Vagina (tissue), 2 donors: ENCODE measurements around the gene HNRNPDL. TPM values are rescaled to one million over a fixed set of nuclear protein-coding genes. Genes with fewer than 3 reads are reported as not detected.

ENCODE experiments used
- DNase-seq, 2 donors: peaks; one replicate each; pipeline ENCODE4 v3.0.0-alpha.2; 2017; ENCODE audit errors: extremely low spot score in 2 of 2
- H3K27ac ChIP-seq: fragments of 200-600 bp; sonication (generic); one replicate; pipeline ENCODE4 v1.5.1; 2019
- H3K27me3 ChIP-seq: fragments of 200-600 bp; sonication (generic); one replicate; pipeline ENCODE4 v1.5.1; 2019
- H3K36me3 ChIP-seq, 2 donors: fragments of 200-600 bp; sonication (generic); one replicate each; pipeline ENCODE4 v1.5.1; 2017 to 2019
- H3K4me1 ChIP-seq: fragments of 200-600 bp; sonication (generic); one replicate; pipeline ENCODE4 v1.5.1; 2019
- H3K4me3 ChIP-seq, 2 donors: fragments of 200-600 bp; sonication (generic); 1 replicate in 1 of 2; 2 replicates in 1 of 2; pipeline ENCODE4 v1.5.1; 2016 to 2019
- H3K9me3 ChIP-seq: fragments of 200-600 bp; sonication (generic); one replicate; pipeline ENCODE4 v1.5.1; 2019
- CTCF ChIP-seq, 3 experiments: fragments of 450-650 bp in 2 of 3; fragments of 200-600 bp in 1 of 3; sonication (generic) in 1 of 3; IDR thresholded peaks; one replicate each; pipeline ENCODE4 v1.5.1; 2017 to 2019; ENCODE audit warnings: antibody characterized with exemption in 3 of 3, mild to moderate bottlenecking in 2 of 3, moderate library complexity in 2 of 3
- POLR2A ChIP-seq, 2 donors: fragments of 450-650 bp; IDR thresholded peaks; one replicate each; pipeline ENCODE4 v1.6.1; 2017; ENCODE audit warnings: antibody characterized with exemption in 2 of 2, mild to moderate bottlenecking in 2 of 2, moderate library complexity in 2 of 2
- POLR2AphosphoS5 ChIP-seq, 2 donors: sonication (generic); formaldehyde crosslinking; IDR thresholded peaks; one replicate each; pipeline ENCODE4 v1.9.0; 2017; ENCODE audit warnings: antibody characterized with exemption in 2 of 2, mild to moderate bottlenecking in 2 of 2, low read depth in 1 of 2; ENCODE audit not compliant: insufficient read depth in 1 of 2
- intact Hi-C: fragments of 100-400 bp; cut with DNase I; formaldehyde crosslinking; loops from one replicate; pipeline ENCODE4 v1.15.1; 2023
- total RNA-seq: library from RNA; depleted of rRNA; stranded (reverse); fragments of >200 nt; gene quantifications from one replicate; pipeline ENCODE4 v1.2.3, GENCODE V29; 2016

The HNRNPDL gene
- total RNA-seq, 1 donor from 2014 or later: 189 TPM

- intact Hi-C loops: loop anchor here (1.0 kb wide), 1 partner anchor 55 kb away; no protein-coding TSS in a partner anchor
- Histone ChIP-seq H3K27ac (peak overlapping the region; percentile 99), H3K36me3 (peaks cover 0 to 30% of the 10 kb centered on the region in 2 donors), H3K9me3 (no peaks in the 10 kb centered on the region), H3K4me1 (peaks cover 50% of the 10 kb centered on the region), H3K4me3 (peak overlapping the region; percentile 57 to 67), H3K27me3 (no peaks in the 10 kb centered on the region)
- TF ChIP-seq POLR2AphosphoS5 (IDR thresholded peaks at IDR 0.05; ENCODE audit: insufficient read depth in 1 of 2, low read depth in 1 of 2) (peak in 1 of 2 donors; percentile 94), CTCF (IDR thresholded peaks at IDR 0.05) (peak; percentile 57 to 85 (median 79)), POLR2A (IDR thresholded peaks at IDR 0.05) (peak in 1 of 2 donors; percentile 63)
- DNase-seq: peak in 1 of 2 donors; percentile 92
Measured at GRCh38 chr4:82428969-82429727, 1.1 kb downstream of the HNRNPDL start.

- Histone ChIP-seq H3K4me3 (peak overlapping the region; percentile 57 to 67), H3K27me3 (no peaks in the 10 kb centered on the region), H3K36me3 (peaks cover 0 to 36% of the 10 kb centered on the region in 2 donors), H3K27ac (peak overlapping the region; percentile 99), H3K4me1 (peaks cover 50% of the 10 kb centered on the region), H3K9me3 (no peaks in the 10 kb centered on the region)
- DNase-seq: no peak
- intact Hi-C loops: no loop called here
- TF ChIP-seq POLR2A (IDR thresholded peaks at IDR 0.05) (no peak), CTCF (IDR thresholded peaks at IDR 0.05) (no peak), POLR2AphosphoS5 (IDR thresholded peaks at IDR 0.05; ENCODE audit: insufficient read depth in 1 of 2, low read depth in 1 of 2) (no peak)
Measured at GRCh38 chr4:82428526-82428968, 1.7 kb downstream of the HNRNPDL start.

- H3K4me3 ChIP-seq: no peak overlapping the region
- H3K36me3 ChIP-seq: peaks cover 0 to 40% of the 10 kb centered on the region in 2 donors
- no peaks in the 10 kb centered on the region for H3K9me3 ChIP-seq
- intact Hi-C loops: loop anchor here (2.0 kb wide), 1 partner anchor 43 kb away; no protein-coding TSS in a partner anchor
- H3K27me3 ChIP-seq: no peaks in the 10 kb centered on the region
- no peak for TF ChIP-seq POLR2AphosphoS5 (IDR thresholded peaks at IDR 0.05; ENCODE audit: insufficient read depth in 1 of 2, low read depth in 1 of 2)
- no peak for TF ChIP-seq CTCF (IDR thresholded peaks at IDR 0.05)
- DNase-seq: no peak
- H3K4me1 ChIP-seq: peaks cover 28% of the 10 kb centered on the region
- no peak overlapping the region for H3K27ac ChIP-seq
Measured at GRCh38 chr4:82425478-82425877, 4.8 kb downstream of the HNRNPDL start.

GRCh38 chr4:82423245-82424054, 6.8 kb downstream of the HNRNPDL start:
- H3K27ac ChIP-seq: no peak overlapping the region
- H3K9me3 ChIP-seq: no peaks in the 10 kb centered on the region
- peaks cover 0 to 40% of the 10 kb centered on the region in 2 donors for H3K36me3 ChIP-seq
- no peak for DNase-seq
- no peaks in the 10 kb centered on the region for H3K27me3 ChIP-seq
- intact Hi-C loops: loop anchor here (2.0 kb wide), 1 partner anchor 41 kb away; no protein-coding TSS in a partner anchor
- H3K4me1 ChIP-seq: peaks cover 27% of the 10 kb centered on the region
- TF ChIP-seq CTCF (IDR thresholded peaks at IDR 0.05): no peak
- H3K4me3 ChIP-seq: no peak overlapping the region
